ENCODE measurements around the gene SUCLG2.

GRCh38 chr3:67431887-67432286, 222.5 kb downstream of the SUCLG2 start:
- TF ChIP-seq EP300 (IDR thresholded peaks at IDR 0.05), result no peak
- TF ChIP-seq CTCF (IDR thresholded peaks at IDR 0.05), result no peak
- TF ChIP-seq POLR2AphosphoS5 (IDR thresholded peaks at IDR 0.05), result no peak
- no peak for TF ChIP-seq POLR2A (IDR thresholded peaks at IDR 0.05)
